Smooth muscle cell (in vitro differentiated cells): Measurements from ENCODE around the gene SDK1. TPM values are rescaled to one million over a fixed set of nuclear protein-coding genes. Genes with fewer than 3 reads are reported as not detected.

Experiments used
- DNase-seq: peaks from one replicate; lab custom pipeline; 2025; ENCODE audit not compliant: unreplicated experiment; lab: John Stamatoyannopoulos, UW
- H2AFZ ChIP-seq: fragments of 200-600 bp; sonication (generic); 2 replicates; pipeline ENCODE4 v1.6.0; 2016; ENCODE audit warnings: antibody characterized with exemption, low read depth, mild to moderate bottlenecking
- H3F3A ChIP-seq: fragments of 200-600 bp; sonication (generic); 2 replicates; pipeline ENCODE4 v1.6.0; 2017; ENCODE audit warnings: antibody characterized with exemption, low read depth
- H3K27ac ChIP-seq: fragments of 200-600 bp; sonication (generic); 2 replicates; pipeline ENCODE4 v1.5.1; 2016; ENCODE audit warnings: low read depth, mild to moderate bottlenecking
- H3K27me3 ChIP-seq: fragments of 200-600 bp; sonication (generic); 2 replicates; pipeline ENCODE4 v1.6.1; 2016; ENCODE audit warnings: low read depth, mild to moderate bottlenecking
- H3K36me3 ChIP-seq: fragments of 200-600 bp; sonication (generic); 2 replicates; pipeline ENCODE4 v1.5.1; 2016; ENCODE audit warnings: low read depth
- H3K4me1 ChIP-seq: fragments of 200-600 bp; sonication (generic); 2 replicates; pipeline ENCODE4 v1.5.1; 2016; ENCODE audit warnings: low read depth
- H3K4me2 ChIP-seq: fragments of 200-600 bp; sonication (generic); 2 replicates; pipeline ENCODE4 v1.6.0; 2016; ENCODE audit warnings: mild to moderate bottlenecking
- H3K4me3 ChIP-seq: fragments of 200-600 bp; sonication (generic); 2 replicates; pipeline ENCODE4 v1.5.1; 2016; ENCODE audit warnings: mild to moderate bottlenecking
- H3K79me2 ChIP-seq: fragments of 200-600 bp; sonication (generic); 2 replicates; pipeline ENCODE4 v1.6.0; 2016; ENCODE audit warnings: low read depth, mild to moderate bottlenecking
- H3K9ac ChIP-seq: fragments of 200-600 bp; sonication (generic); 2 replicates; pipeline ENCODE4 v1.6.0; 2016; ENCODE audit warnings: low read depth
- H3K9me3 ChIP-seq: fragments of 200-600 bp; sonication (generic); replicated peaks from 2 replicates; pipeline ENCODE4 v1.5.1; 2016; ENCODE audit warnings: low read depth
- H4K20me1 ChIP-seq: fragments of 200-600 bp; sonication (generic); 2 replicates; pipeline ENCODE4 v1.6.0; 2016; ENCODE audit warnings: low read depth
- WGBS: methylation state at CpG from one replicate; pipeline ENCODE4 v1.1.7; 2016; ENCODE audit warnings: low lambda C conversion rate; 5-methylcytosine and 5-hydroxymethylcytosine counted together
- polyA plus RNA-seq: library from polyadenylated mRNA; unstranded; fragments of >200 nt; fragmentation: Nextera tagmentation; extraction: Ambion mirVana; gene quantifications from 2 replicates; pipeline ENCODE4 v1.2.1, GENCODE V29; 2016
- total RNA-seq: library from RNA; depleted of rRNA; stranded (reverse); fragments of >200 nt; gene quantifications from 2 replicates; pipeline ENCODE4 v1.2.3, GENCODE V29; 2014
- TF ChIP-seq, protein P1 (sequence below): fragments of 200-600 bp; sonication (generic); IDR thresholded peaks from 2 replicates; pipeline ENCODE4 v1.5.1; 2017; ENCODE audit warnings: borderline replicate concordance, mild to moderate bottlenecking, antibody characterized with exemption; ENCODE audit not compliant: insufficient read depth, poor library complexity, severe bottlenecking

The SDK1 gene
- total and polyA plus RNA-seq, 2 experiments from 2014 or later = 1.1 to 2.5 TPM

DNA sequence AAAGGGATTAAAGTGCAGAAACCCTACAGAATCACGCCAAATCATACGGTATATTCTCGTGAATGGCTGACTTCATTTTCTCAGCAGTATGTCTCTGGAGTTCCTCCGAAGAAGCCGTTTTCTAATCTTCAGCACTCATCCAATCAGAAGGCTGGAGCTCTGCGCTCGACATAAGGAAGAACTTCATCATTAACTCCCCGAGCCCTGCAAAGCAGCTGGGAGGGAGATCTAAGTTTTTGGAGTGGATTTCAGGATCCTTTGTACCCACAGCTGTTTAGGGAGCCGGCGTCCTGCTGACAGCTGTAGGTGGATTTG, 40.7 kb upstream of the SDK1 start:
- no peak for DNase-seq
- Histone ChIP-seq H3K4me2 (peak overlapping the region; percentile 75), H3K27ac (peak overlapping the region; percentile 29), H3K27me3 (no peaks in the 10 kb centered on the region), H3K79me2 (no peaks in the 10 kb centered on the region), H3K4me1 (peaks cover 31% of the 10 kb centered on the region), H4K20me1 (no peaks in the 10 kb centered on the region), H3K36me3 (no peaks in the 10 kb centered on the region), H3F3A (peaks cover 3% of the 10 kb centered on the region), H3K4me3 (peak overlapping the region; percentile 47), H2AFZ (peak overlapping the region; percentile 83), H3K9me3 (no peaks in the 10 kb centered on the region), H3K9ac (peak overlapping the region; percentile 31)
- WGBS = 63% methylated on average over 10 of the region's 10 CpGs
- TF ChIP-seq, protein P1, sequence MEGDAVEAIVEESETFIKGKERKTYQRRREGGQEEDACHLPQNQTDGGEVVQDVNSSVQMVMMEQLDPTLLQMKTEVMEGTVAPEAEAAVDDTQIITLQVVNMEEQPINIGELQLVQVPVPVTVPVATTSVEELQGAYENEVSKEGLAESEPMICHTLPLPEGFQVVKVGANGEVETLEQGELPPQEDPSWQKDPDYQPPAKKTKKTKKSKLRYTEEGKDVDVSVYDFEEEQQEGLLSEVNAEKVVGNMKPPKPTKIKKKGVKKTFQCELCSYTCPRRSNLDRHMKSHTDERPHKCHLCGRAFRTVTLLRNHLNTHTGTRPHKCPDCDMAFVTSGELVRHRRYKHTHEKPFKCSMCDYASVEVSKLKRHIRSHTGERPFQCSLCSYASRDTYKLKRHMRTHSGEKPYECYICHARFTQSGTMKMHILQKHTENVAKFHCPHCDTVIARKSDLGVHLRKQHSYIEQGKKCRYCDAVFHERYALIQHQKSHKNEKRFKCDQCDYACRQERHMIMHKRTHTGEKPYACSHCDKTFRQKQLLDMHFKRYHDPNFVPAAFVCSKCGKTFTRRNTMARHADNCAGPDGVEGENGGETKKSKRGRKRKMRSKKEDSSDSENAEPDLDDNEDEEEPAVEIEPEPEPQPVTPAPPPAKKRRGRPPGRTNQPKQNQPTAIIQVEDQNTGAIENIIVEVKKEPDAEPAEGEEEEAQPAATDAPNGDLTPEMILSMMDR = no peak

- Histone ChIP-seq H3F3A (no peaks in the 10 kb centered on the region), H2AFZ (no peak overlapping the region), H3K9me3 (no peaks in the 10 kb centered on the region), H4K20me1 (no peaks in the 10 kb centered on the region), H3K4me2 (no peak overlapping the region), H3K27ac (no peak overlapping the region), H3K79me2 (no peaks in the 10 kb centered on the region), H3K9ac (no peak overlapping the region), H3K4me3 (no peak overlapping the region), H3K27me3 (no peaks in the 10 kb centered on the region), H3K4me1 (peaks cover 32% of the 10 kb centered on the region), H3K36me3 (no peaks in the 10 kb centered on the region)
- WGBS = 65% methylated on average over 9 of the region's 9 CpGs
- DNase-seq = no peak
- TF ChIP-seq, protein P1 = no peak
Observed at GRCh38 chr7:3264693-3265339, 36.2 kb upstream of the SDK1 start.

DNA sequence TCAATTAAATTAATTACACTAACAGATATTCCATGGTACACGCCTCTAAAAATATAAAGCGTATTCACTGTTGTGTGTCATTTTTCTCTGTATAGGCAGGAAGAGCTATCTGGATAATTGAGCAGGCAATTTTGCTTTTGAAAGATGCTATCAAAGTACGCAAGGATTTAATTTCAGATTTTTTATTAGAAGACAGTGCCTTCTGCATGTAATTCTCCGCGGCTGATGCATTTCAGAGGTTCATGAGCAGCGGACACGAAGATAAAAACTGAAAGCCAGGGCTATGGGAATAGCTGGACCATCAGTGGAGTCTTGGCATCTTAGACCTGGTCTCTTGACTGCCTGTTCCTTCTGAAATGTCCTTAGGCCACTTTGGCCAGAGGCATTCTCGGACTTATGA, 35.7 kb upstream of the SDK1 start:
- Histone ChIP-seq H3K4me1 (peaks cover 27% of the 10 kb centered on the region), H3K4me3 (no peak overlapping the region), H3K79me2 (no peaks in the 10 kb centered on the region), H3K27ac (no peak overlapping the region), H3K4me2 (no peak overlapping the region), H3K27me3 (no peaks in the 10 kb centered on the region), H4K20me1 (no peaks in the 10 kb centered on the region), H3K9me3 (no peaks in the 10 kb centered on the region), H3K9ac (no peak overlapping the region), H3F3A (no peaks in the 10 kb centered on the region), H2AFZ (no peak overlapping the region), H3K36me3 (no peaks in the 10 kb centered on the region)
- DNase-seq = no peak
- TF ChIP-seq, protein P1 = no peak
- WGBS = 94% methylated on average over 8 of the region's 8 CpGs

GRCh38 chr7:3266240-3266639, 34.8 kb upstream of the SDK1 start:
- H3K36me3 ChIP-seq = no peaks in the 10 kb centered on the region
- no peak overlapping the region for H2AFZ ChIP-seq
- DNase-seq = no peak
- no peaks in the 10 kb centered on the region for H3K9me3 ChIP-seq
- no peaks in the 10 kb centered on the region for H3F3A ChIP-seq
- TF ChIP-seq, protein P1 = no peak
- no peak overlapping the region for H3K4me3 ChIP-seq
- WGBS = 85% methylated on average over 4 of the region's 4 CpGs
- H3K4me1 ChIP-seq = peaks cover 23% of the 10 kb centered on the region
- H4K20me1 ChIP-seq = no peaks in the 10 kb centered on the region
- no peaks in the 10 kb centered on the region for H3K79me2 ChIP-seq
- H3K9ac ChIP-seq = no peak overlapping the region
- H3K27ac ChIP-seq = no peak overlapping the region
- no peaks in the 10 kb centered on the region for H3K27me3 ChIP-seq
- H3K4me2 ChIP-seq = no peak overlapping the region
